GM19328 (cell line): ENCODE results near the gene PARD3.

Experiments used
- ATAC-seq: cut with Tn5 transposase; IDR thresholded peaks from one replicate; pipeline ENCODE4 v1.9.1; 2021; ENCODE audit warnings: mild to moderate bottlenecking, moderate library complexity; ENCODE audit not compliant: unreplicated experiment

The PARD3 gene

GRCh38 chr10:34629084-34629483 is 186.0 kb downstream of the PARD3 start:
- no peak for ATAC-seq

- ATAC-seq, result no peak
Measured at GRCh38 chr10:34628174-34628796, 186.8 kb downstream of the PARD3 start.

GRCh38 chr10:34627741-34628140 is 187.4 kb downstream of the PARD3 start:
- no peak for ATAC-seq

- no peak for ATAC-seq
Measured at GRCh38 chr10:34627331-34627730, 187.8 kb downstream of the PARD3 start.

GRCh38 chr10:34626158-34626880 is 188.8 kb downstream of the PARD3 start:
- no peak for ATAC-seq

GRCh38 chr10:34624323-34625153 is 190.6 kb downstream of the PARD3 start:
- ATAC-seq, result no peak

- ATAC-seq, result no peak
Measured at GRCh38 chr10:34622945-34623344, 192.2 kb downstream of the PARD3 start.

GRCh38 chr10:34618611-34619010 is 196.5 kb downstream of the PARD3 start:
- no peak for ATAC-seq

GRCh38 chr10:34615770-34616169 is 199.3 kb downstream of the PARD3 start:
- ATAC-seq, result no peak

GRCh38 chr10:34613491-34613890 is 201.6 kb downstream of the PARD3 start:
- ATAC-seq, result no peak

GRCh38 chr10:34612938-34613337 is 202.2 kb downstream of the PARD3 start:
- no peak for ATAC-seq

- no peak for ATAC-seq
Measured at GRCh38 chr10:34612446-34612845, 202.7 kb downstream of the PARD3 start.

- no peak for ATAC-seq
Measured at GRCh38 chr10:34609287-34609940, 205.7 kb downstream of the PARD3 start.

GRCh38 chr10:34607894-34608293 is 207.2 kb downstream of the PARD3 start:
- ATAC-seq, result no peak

GRCh38 chr10:34606890-34607289 is 208.2 kb downstream of the PARD3 start:
- ATAC-seq, result no peak

- ATAC-seq, result no peak
Measured at GRCh38 chr10:34602478-34602877, 212.6 kb downstream of the PARD3 start.

GRCh38 chr10:34601691-34602090 is 213.4 kb downstream of the PARD3 start:
- no peak for ATAC-seq

- no peak for ATAC-seq
Measured at GRCh38 chr10:34599026-34599795, 215.9 kb downstream of the PARD3 start.

- no peak for ATAC-seq
Measured at GRCh38 chr10:34596351-34596750, 218.7 kb downstream of the PARD3 start.

GRCh38 chr10:34593930-34594329 is 221.2 kb downstream of the PARD3 start:
- ATAC-seq, result no peak
